HEK293T (cell line): Measurements from ENCODE around the gene GFER.

Experiments
- CTCF ChIA-PET: fragments of 350-600 bp; formaldehyde crosslinking; extraction: SDS; loops from one replicate; lab custom pipeline; 2021; ENCODE audit warnings: antibody characterized with exemption, inconsistent platforms; lab: Yijun Ruan, JAX
- POLR2A ChIA-PET: fragments of 350-600 bp; formaldehyde crosslinking; extraction: SDS; loops from one replicate; lab custom pipeline; 2020; ENCODE audit warnings: antibody characterized with exemption, inconsistent platforms; lab: Yijun Ruan, JAX
- DNase-seq: peaks from one replicate; pipeline ENCODE4 v3.0.0; 2012; ENCODE audit warnings: mixed read lengths; ENCODE audit errors: extremely low spot score
- ARNT ChIP-seq: fragments of 450-650 bp; IDR thresholded peaks from 2 replicates; pipeline ENCODE4 v1.6.1; 2017; ENCODE audit warnings: mild to moderate bottlenecking
- BHLHE40 ChIP-seq: fragments of 450-650 bp; IDR thresholded peaks from 2 replicates; pipeline ENCODE4 v1.6.1; 2016; ENCODE audit warnings: mild to moderate bottlenecking, moderate library complexity, borderline replicate concordance
- CTBP1 ChIP-seq: fragments of 450-650 bp; IDR thresholded peaks from 2 replicates; pipeline ENCODE4 v1.6.1; 2016; ENCODE audit warnings: borderline replicate concordance
- ELF4 ChIP-seq: fragments of 450-650 bp; IDR thresholded peaks from 2 replicates; pipeline ENCODE4 v1.6.1; 2017; ENCODE audit warnings: antibody characterized with exemption
- FOXA1 ChIP-seq: fragments of 450-650 bp; IDR thresholded peaks from 2 replicates; pipeline ENCODE4 v1.6.1; 2016; ENCODE audit warnings: mild to moderate bottlenecking
- FOXK2 ChIP-seq: fragments of 450-650 bp; IDR thresholded peaks from 2 replicates; pipeline ENCODE4 v1.6.1; 2016; ENCODE audit warnings: mild to moderate bottlenecking
- FOXM1 ChIP-seq: fragments of 450-650 bp; IDR thresholded peaks from 2 replicates; pipeline ENCODE4 v1.6.1; 2017; ENCODE audit warnings: mild to moderate bottlenecking, borderline replicate concordance
- HDGF ChIP-seq: fragments of 450-650 bp; IDR thresholded peaks from 2 replicates; pipeline ENCODE4 v1.6.1; 2017; ENCODE audit warnings: antibody characterized with exemption, borderline replicate concordance
- L3MBTL2 ChIP-seq: fragments of 450-650 bp; conservative IDR thresholded peaks from 2 replicates; pipeline ENCODE4 v1.6.1; 2016; ENCODE audit warnings: mild to moderate bottlenecking
- LEF1 ChIP-seq: fragments of 450-650 bp; IDR thresholded peaks from 2 replicates; pipeline ENCODE4 v1.6.1; 2017; ENCODE audit warnings: mild to moderate bottlenecking, borderline replicate concordance
- NFRKB ChIP-seq: fragments of 450-650 bp; IDR thresholded peaks from 2 replicates; pipeline ENCODE4 v1.6.1; 2016; ENCODE audit warnings: mild to moderate bottlenecking, moderate library complexity
- PKNOX1 ChIP-seq: fragments of 450-650 bp; IDR thresholded peaks from 2 replicates; pipeline ENCODE4 v1.6.1; 2016
- SP1 ChIP-seq: fragments of 450-650 bp; IDR thresholded peaks from 2 replicates; pipeline ENCODE4 v1.6.1; 2017
- SUZ12 ChIP-seq: fragments of 450-650 bp; IDR thresholded peaks from 2 replicates; pipeline ENCODE4 v1.6.1; 2016; ENCODE audit warnings: mild to moderate bottlenecking
- TARDBP ChIP-seq: fragments of 450-650 bp; IDR thresholded peaks from 2 replicates; pipeline ENCODE4 v1.6.1; 2016
- ZNF384 ChIP-seq: fragments of 450-650 bp; IDR thresholded peaks from 2 replicates; pipeline ENCODE4 v1.6.1; 2016

The GFER gene

GRCh38 chr16:2026461-2027023, 42.5 kb downstream of the GFER start, which contains the start of gene NHERF2:
Gene NHERF2, plus strand, starts transcription at chr16:2026902. Its CDS starts 104 bp downstream, at chr16:2027006.
- no peak for TF ChIP-seq L3MBTL2
- TF ChIP-seq SP1 = no peak
- TF ChIP-seq ARNT = no peak
- TF ChIP-seq PKNOX1 = no peak
- TF ChIP-seq FOXM1 = no peak
- POLR2A ChIA-PET = interaction anchor here (1.2 to 3.4 kb wide), 5 partner anchors 15 to 129 kb away, joined by 3 to 15 read pairs (median 7); partner anchors contain the start of genes RPS2 and TRAF7
- CTCF ChIA-PET = interaction anchor here (0.5 to 1.3 kb wide), 2 partner anchors 44 to 132 kb away, joined by 3 to 5 read pairs; no protein-coding TSS in a partner anchor
- peak; percentile 77 for DNase-seq

GRCh38 chr16:2027024-2028010, 43.3 kb downstream of the GFER start:
- ChIA-PET POLR2A (interaction anchor here (1.0 to 3.4 kb wide), 10 partner anchors 12 to 188 kb away, joined by 3 to 15 read pairs (median 6); partner anchors contain the start of genes MSRB1, NTHL1, RPS2 and TRAF7), CTCF (interaction anchor here (0.7 to 1.3 kb wide), 2 partner anchors 45 to 113 kb away, joined by 3 to 5 read pairs; no protein-coding TSS in a partner anchor)
- TF ChIP-seq NFRKB = no peak
- TF ChIP-seq FOXA1 = no peak
- TF ChIP-seq ARNT = no peak
- TF ChIP-seq TARDBP = no peak
- TF ChIP-seq FOXM1 = no peak
- TF ChIP-seq BHLHE40 = no peak
- TF ChIP-seq HDGF = no peak
- no peak for TF ChIP-seq CTBP1
- TF ChIP-seq SP1 = no peak
- TF ChIP-seq SUZ12 = no peak
- TF ChIP-seq FOXK2 = no peak
- TF ChIP-seq ZNF384 = no peak
- TF ChIP-seq LEF1 = no peak
- no peak for TF ChIP-seq L3MBTL2
- no peak for TF ChIP-seq PKNOX1
- TF ChIP-seq ELF4 = no peak
- DNase-seq = no peak

GRCh38 chr16:2028146-2028545, 44.2 kb downstream of the GFER start:
- DNase-seq = no peak
- CTCF ChIA-PET = interaction anchor here (0.7 kb wide), 1 partner anchor 112 kb away, joined by 3 read pairs; no protein-coding TSS in a partner anchor
- no peak for TF ChIP-seq ZNF384
- TF ChIP-seq BHLHE40 = no peak
- POLR2A ChIA-PET = interaction anchor here (1.0 to 3.4 kb wide), 7 partner anchors 11 to 127 kb away, joined by 3 to 15 read pairs (median 7); partner anchors contain the start of genes MSRB1, NTHL1, RPS2 and TRAF7

- ChIA-PET CTCF (no interaction called here), POLR2A (interaction anchor here (0.5 to 2.9 kb wide), 2 partner anchors 18 to 117 kb away, joined by 3 to 7 read pairs; no protein-coding TSS in a partner anchor)
- DNase-seq = no peak
- TF ChIP-seq NFRKB (no peak), SUZ12 (no peak), ZNF384 (no peak), PKNOX1 (no peak), FOXK2 (no peak), ELF4 (no peak), HDGF (no peak), TARDBP (no peak), CTBP1 (no peak)
Observed at GRCh38 chr16:2028620-2029220, 44.7 kb downstream of the GFER start.

- POLR2A ChIA-PET = interaction anchor here (2.9 kb wide), 1 partner anchor 17 kb away, joined by 7 read pairs; no protein-coding TSS in a partner anchor
- CTCF ChIA-PET = no interaction called here
- DNase-seq = no peak
Observed at GRCh38 chr16:2029350-2029749, 45.4 kb downstream of the GFER start.

More at GRCh38 chr16:2029350-2029749, 45.4 kb downstream of the GFER start:
- TF ChIP-seq LEF1 (no peak), FOXA1 (no peak), ZNF384 (no peak), BHLHE40 (no peak), CTBP1 (no peak), SP1 (no peak), SUZ12 (no peak), FOXM1 (no peak), ARNT (no peak), HDGF (no peak), TARDBP (no peak), ELF4 (no peak), PKNOX1 (no peak), FOXK2 (no peak)
